Activated CD8-positive, alpha-beta memory T cell treated with anti-CD3 and anti-CD28 coated beads, Interleukin-2, amount 50 U/mL, for 24 hours (primary cell): ENCODE measurements around the gene RAD21L1.

Experiments used
- DNase-seq: peaks from one replicate; pipeline ENCODE4 v3.0.0-alpha.2; 2020; ENCODE audit errors: extremely low read depth

The RAD21L1 gene

DNA sequence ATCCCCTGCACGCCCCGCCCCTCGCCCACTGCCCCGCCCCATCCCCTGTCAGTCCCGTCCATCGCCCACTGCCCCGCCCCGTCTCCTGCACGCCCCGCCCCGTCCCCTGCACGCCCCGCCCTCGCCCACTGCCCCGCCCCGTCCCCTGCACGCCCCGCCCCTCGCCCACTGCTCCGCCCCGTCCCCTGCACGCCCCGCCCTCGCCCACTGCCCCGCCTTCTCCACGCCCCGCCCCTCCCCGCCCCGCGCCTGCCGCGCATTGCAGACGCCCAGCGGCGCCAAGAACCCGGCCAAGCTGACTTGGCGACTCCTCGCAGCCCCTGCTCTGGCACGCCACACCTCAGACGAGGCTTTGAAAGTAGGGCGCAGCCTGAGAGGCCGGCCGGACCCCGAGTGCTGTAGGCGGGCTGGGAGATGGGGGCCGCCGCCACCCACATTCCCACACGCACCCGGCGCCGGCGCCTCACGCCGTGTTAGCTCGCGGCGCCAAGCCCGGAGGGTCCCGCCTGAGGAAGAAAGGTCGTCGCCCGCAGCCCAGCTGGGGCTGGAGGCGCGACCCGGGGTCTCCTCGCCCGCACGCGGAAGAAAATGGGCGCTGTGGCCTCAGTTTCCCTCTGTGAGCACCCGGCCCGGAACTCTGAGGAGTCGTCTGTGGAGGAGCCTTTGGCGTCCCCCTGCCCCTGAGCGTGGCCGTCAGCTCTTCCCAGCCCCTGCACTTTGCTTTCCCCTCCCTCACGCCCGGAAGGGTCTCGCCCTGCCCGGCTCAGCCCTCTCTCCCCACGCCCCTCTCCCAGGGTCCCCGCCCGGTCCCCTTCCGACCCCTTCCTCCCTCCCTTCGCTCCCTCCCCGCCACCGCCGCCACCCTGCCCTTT, at the start of gene RAD21L1:
TSS of gene RAD21L1 (plus strand) at position 262 of the 872 bp plus-strand sequence. CDS start 2,410 bp downstream, outside the sequence.
- DNase-seq: peak; percentile 56

- no peak for DNase-seq
Measured at GRCh38 chr20:1177680-1178079, 48.2 kb upstream of the RAD21L1 start.

GRCh38 chr20:1178103-1178502, 47.7 kb upstream of the RAD21L1 start:
- no peak for DNase-seq

- no peak for DNase-seq
Measured at GRCh38 chr20:1178623-1179022, 47.2 kb upstream of the RAD21L1 start.

- DNase-seq: no peak
Measured at GRCh38 chr20:1180949-1181348, 44.9 kb upstream of the RAD21L1 start.

DNA sequence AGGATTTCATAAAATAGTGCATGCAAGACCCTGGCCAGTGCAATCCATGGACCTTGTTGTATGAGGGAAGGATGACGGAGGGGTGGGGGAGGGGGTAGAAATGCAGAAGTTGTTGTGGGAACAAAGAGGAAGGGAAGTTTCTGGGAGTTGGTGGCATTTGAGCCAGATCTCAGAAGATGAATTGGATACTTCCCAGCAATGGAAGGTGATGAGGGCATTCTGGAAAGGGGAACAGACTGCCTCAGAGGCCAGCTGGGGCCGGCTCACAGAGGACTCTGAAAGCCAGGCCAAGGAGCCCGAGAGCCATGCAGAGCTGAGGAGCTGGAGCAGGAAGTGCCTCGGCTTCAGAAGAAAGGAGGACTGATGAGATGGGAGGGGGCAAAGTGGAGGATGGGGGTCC, 43.7 kb upstream of the RAD21L1 start:
- no peak for DNase-seq

DNA sequence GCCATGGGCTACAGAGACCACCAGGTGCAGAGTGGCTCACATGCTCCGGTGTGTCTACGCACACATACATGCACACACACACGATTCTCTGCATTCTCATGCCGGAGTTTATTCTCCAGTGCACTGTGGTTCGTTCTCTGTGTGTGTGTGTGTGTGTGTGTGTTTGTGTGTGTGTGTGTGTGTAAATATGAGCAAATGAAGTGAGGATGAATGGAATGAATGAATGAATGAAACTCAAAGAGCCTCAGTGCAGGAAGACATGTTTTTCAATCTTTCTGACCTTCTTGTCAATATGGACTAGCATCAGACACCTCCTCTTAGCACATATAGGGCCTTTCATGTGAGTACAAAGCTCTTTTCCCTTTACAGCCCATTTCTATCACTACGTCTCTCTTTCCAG, 42.7 kb upstream of the RAD21L1 start:
- no peak for DNase-seq

DNA sequence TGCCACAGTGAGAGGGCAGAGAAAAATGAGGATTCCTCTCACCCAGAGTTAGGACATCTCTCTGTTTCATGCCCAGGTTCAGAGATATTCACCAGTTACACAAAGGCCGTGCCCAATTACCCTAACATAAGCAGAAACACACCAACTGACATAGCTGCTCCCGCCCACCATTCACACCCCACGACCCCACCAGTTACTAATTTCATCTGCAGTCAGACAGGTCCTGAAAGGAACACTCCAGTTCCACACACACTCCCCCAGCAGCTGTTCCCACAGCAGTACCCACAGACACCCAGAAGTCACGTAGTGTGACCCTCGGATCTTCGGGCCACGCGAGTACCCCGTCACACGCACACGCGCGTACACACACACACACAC, 41.6 kb upstream of the RAD21L1 start:
- DNase-seq: no peak

DNA sequence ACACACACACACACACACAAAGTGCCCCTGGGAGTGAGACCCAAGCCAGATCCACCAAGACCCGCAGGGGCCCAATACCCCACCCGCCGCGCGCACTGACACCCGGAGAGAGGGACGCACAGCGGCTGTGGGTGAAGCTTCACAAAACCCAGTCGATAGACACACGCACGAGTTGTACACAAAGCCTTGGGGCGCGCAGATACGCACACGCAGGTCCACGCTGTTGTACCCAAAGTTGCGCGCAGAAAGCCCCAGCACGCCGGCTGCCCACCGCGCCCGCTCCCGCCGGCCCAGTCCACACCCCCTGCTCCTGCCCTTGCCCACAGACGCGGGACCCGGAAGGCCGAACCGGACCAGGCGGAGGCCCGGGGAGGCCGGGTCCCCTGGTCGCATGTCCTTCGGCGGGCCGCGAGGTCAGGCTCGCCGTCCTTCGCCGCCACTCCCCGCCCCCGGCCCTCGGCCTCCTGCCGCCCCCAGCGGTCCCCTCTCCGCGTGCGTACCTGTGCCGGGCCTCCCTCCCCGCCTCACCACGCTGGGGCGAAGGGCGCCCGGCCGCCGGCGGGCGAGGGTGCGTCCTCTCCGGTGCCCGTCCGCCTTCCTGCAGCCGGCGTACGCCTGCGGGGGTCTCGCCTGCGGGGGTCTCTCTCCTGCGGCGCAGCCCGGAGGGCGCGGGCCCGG, 41.1 kb upstream of the RAD21L1 start, which contains the start of gene TMEM74B:
TSS of gene TMEM74B (minus strand) at position 344 of the 678 bp plus-strand sequence. CDS start 1,180 bp downstream, outside the sequence.
- DNase-seq: no peak

DNA sequence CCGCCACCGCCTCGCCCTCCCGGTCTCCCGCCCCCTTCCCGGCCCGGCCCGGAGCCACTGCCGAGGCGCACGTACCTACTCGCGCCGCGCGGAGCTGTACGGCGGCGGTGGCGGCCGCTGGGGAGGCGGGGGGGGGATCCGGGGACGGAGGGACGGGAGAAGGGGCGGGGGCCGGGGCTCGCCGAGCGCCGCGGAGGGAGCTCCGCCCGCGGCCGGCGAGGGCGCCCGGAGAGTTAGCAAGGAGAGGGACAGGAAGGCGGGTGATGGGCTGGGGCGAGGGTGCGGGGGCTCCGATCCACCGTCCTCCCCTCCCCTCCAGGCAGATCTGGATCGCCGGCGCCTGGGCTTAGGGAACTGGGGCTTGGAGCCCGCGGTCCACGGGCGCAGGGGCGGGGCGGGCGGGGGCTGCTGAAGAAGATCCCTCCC, 40.5 kb upstream of the RAD21L1 start:
- no peak for DNase-seq

GRCh38 chr20:1185790-1186334, 40.0 kb upstream of the RAD21L1 start:
- peak; percentile 2 for DNase-seq

GRCh38 chr20:1186367-1186991, 39.4 kb upstream of the RAD21L1 start:
- no peak for DNase-seq

DNA sequence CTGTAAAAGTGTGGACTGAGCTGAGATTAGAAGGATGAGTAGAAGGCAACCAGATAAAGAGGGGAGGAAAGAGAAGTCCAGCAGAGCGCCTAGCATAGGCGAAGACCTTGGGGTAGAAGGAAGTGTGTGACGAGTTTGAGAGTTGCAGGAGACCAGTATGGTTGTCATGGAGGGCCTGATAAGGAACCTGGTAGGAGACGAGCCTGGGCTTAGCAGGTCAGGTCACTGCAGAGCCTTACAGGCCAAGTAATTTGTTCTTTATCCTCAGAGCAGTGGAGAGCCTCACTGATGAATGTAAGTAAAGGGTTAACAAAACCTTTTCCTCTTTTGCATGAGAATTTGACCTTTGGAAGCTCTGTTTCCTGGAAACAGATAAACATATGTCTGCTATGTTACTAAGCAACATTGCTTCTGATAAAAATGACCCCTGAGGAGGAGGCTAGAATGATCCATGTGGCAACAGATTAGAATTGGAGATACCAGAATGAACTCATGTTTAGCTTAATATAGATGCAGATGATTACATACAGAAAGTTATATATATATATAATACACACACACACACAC, 38.2 kb upstream of the RAD21L1 start:
- DNase-seq: no peak

- no peak for DNase-seq
Measured at GRCh38 chr20:1188347-1188746, 37.5 kb upstream of the RAD21L1 start.

- DNase-seq: no peak
Measured at GRCh38 chr20:1189827-1190226, 36.0 kb upstream of the RAD21L1 start.

DNA sequence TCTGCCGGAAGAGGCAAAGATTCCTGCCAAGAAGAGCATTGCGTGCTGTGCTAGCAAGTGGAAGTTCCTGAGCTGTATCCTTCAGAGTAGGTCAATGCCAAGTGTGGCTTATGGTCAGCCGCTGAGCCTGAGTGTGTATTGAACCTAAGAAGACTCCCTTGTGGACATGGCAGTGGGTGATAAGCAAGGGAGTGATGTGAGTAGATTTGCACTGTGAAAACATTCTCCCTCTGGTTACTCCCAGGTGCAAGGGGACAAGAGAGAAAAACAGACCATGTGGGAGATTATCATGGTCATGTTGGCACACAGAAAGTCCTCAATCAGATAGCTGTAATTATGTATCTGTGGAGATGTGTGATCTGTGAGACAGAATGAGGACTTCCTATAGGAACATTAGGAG, 35.0 kb upstream of the RAD21L1 start:
- DNase-seq: no peak

DNA sequence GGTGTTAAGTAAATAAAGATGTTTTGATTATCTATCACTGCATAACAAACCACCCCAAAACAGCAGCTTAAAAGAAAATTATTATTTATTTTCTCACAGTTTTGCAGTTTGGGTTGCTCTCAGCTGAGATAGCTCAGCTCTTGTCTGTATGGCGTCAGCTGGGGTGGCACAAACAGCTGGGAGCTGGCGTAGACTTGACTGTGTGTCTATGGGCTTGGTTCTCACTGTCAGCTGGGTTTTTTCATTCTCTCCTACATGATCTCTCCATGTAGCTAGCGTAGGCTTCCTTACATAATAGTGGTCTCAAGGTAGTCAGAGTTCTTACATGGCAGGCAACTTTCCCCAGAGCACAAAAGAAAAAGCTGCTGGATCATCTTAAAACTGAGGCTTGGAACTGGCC, 34.5 kb upstream of the RAD21L1 start:
- DNase-seq: no peak

DNA sequence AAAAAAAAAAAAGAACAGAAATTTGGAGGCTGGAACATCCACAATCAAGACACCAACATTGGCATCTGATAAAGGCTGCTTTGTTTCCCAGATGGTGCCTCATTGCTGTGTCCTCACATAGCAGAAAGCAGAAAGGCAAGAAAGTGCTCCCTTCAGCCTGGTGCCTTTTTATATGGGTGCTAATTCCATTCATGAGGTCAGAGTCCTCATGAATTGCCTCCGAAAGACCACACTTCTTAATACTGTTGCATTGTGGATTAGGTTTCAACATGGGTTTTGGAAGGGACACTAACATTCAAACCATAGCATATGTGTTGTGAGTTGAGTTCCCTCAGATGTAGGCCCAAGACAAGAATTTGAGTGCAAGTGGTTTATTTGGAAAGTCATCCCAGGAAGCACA, 30.6 kb upstream of the RAD21L1 start:
- DNase-seq: no peak

DNA sequence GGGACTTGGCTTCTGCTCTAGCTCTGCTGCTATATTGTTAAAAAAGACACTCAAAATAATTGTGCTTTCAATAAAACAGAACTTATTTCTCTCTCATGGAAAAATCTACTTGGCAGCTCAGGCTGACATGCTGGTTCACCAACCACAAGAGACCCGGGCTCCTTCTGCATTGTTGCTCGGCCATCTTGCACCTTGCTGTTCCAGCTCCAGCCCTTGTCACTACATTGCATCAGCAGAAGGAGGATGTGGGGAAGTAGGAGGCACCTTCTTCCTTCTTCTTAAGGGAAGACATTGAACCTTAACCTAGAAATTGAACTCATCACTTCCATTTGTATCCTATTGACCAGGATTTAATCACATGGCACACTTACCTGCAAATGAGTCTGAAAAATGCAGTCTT, 29.2 kb upstream of the RAD21L1 start:
- DNase-seq: no peak

GRCh38 chr20:1197801-1198200, 28.0 kb upstream of the RAD21L1 start:
- DNase-seq: no peak

DNA sequence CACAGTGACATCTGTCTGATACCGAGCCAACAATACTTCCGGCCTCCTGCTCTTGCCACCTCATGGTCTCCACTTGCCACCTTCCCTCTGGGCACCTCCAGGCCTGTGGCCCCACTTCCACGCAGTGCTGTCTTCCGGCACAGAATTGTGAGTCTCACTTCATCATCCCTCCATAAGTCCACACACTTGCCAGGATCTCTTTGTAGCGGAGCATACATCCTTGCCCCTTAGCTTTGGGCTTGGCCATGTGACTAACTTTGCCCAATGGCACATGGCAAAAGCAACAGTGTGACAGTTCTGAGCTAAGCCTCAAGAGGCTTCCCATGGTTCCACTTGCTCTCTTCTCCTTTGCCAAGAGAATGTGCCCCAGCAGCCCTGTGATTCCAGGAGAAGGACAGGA, 27.1 kb upstream of the RAD21L1 start:
- no peak for DNase-seq
